HG03457 (cell line): ENCODE data around the gene UGT1A3.

Source experiments
- ATAC-seq: cut with Tn5 transposase; IDR thresholded peaks from one replicate; pipeline ENCODE4 v1.9.1; 2021; ENCODE audit warnings: moderate number of reproducible peaks; ENCODE audit not compliant: unreplicated experiment

Gene UGT1A3

DNA sequence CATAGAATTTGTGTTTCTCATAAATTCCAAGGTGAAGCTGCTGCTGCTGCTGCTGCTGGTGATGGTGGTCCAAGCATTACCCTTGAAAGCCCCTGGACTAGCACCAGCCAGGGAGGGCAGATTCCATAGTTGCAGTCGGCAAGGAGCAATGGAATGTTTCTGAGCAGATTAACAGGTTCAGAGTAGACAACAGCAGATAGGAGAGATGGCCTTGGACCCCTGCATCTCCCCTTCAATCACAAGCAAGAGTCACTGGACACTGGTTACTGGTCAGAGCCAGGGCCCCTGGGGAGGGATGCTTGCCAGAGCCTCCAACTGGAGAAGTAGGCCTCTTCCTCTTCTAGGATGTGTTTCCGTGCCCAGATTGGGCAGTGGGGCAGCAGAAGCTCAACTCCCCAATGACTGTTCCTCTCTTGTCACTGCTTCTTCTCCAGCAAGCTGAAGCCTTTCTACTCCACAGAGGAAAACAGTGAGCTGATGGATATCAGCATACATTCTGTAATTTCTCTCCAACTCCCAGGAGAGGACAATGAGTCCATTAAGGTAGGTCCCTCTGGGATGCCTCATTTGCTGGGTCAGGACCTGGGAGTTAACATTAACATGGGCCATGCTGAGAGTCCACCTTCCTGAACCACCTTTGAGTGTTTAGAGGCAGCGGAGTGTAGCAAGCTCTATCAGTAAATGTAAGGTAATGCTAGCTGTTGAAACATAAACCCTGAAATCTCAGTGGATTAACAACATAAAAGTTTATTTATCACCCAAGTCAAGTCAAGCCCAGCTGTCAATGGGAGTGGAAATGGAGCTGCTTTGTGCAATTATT lies 84.6 kb downstream of the UGT1A3 start:
- ATAC-seq, result no peak

DNA sequence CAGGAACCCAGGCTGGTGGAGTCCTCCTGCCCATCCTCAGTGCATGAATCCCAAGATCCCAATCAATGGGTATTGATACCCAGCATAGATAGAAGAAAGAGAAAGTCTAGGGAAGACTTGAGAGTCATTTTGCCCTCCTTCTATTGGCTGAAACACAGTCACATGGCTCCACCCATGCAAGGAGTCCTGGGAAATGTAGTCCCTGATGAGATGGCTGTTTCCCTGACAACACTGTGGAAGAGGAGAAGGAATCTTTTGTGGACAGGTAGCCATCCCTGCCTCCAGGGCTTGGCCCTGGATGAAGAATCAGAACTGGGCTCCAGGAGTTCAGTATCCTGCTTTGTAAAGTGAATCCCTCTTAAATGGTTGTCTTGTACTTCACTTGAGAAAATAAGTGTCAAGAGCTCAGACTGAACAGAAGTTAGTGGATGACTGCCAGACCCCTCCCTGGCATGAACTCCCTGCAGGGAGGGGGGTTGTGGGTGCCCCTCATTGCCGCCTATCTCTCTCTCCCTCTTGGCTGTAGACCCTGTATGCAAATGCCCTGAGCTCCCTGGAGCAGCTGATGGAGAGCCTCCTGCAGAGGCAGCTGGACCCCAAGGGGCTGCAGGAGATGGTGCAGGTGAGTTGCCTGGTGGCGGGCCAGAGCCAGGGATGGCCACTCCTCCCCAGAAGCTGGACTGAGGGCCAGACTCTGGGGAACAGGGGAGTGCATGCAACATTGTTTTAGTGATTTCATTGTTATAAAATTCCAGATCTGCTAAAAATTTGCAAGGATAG lies 85.4 kb downstream of the UGT1A3 start:
- no peak for ATAC-seq

DNA sequence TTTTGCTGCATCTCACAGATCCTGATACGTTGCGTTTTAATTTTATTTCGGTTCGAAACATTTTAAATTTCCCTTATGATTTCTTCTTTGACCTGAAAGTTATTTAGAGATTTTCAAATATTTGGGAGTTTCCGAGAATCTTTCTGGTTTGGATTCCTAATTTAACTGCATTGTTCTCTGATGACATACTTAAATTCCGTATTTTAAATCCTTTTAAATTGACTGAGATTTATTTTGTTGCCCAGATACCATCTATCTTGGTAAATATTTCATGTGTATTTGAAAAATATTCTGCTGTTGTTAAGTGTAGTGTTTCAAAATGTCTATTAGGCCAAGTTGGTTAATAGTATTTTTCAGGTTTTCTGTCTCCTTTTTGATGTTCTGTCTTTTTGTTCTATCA lies 87.0 kb downstream of the UGT1A3 start:
- ATAC-seq, result no peak

GRCh38 chr2:233816334-233816733 lies 87.5 kb downstream of the UGT1A3 start:
- no peak for ATAC-seq

DNA sequence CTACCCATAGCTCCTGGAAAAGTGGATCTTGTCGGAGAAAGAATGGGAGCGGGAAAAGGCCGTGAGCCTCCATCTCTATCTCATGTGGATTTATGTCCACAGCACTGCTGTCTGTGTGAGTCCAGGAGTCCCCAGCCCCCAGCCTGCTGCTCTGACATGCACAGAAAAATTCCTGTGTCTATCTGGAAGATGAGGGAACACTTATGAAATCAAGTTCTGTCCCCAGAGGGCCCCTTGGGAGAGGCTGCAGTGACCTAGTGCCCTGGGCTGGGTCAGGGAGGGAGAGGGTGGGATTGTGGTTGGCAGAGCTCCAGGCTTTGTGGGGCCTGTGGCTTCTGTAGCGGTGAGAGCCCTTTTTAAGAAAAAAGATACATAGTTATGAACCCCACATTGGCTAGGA lies 87.9 kb downstream of the UGT1A3 start:
- ATAC-seq, result no peak

GRCh38 chr2:233817361-233817911 lies 88.6 kb downstream of the UGT1A3 start:
- no peak for ATAC-seq

DNA sequence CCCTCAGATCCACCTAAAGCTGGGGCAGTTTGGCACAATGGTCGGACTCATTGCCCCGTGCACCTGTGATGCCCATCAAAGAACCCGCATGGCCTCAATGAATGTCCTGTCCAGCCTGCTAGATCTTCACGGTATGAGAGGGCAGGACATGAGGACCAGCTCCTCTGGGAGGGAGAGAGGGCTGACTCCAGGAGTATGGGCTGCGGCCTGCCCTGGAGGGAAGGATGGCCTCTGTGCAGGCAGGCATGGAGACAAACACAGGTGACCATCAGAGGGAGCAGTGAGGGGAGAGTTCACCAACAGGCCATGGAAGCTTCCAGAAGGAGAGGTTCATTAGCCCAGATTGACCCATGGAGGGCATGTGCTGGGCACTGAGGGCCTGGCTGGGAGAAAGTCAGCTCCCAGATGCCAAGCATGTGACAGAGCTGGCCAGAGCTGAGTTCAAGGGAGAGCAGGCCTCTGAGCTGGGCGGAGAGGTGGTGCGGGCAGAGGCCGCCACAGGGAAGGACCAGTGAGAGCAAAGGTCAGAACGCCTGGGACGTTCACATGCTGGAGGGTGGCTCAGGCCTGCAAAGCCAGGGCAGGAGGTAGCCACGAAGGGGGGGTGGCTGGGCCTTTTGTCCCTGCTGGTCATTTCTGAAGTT lies 89.3 kb downstream of the UGT1A3 start:
- no peak for ATAC-seq

- ATAC-seq, result no peak
These were observed 90.1 kb downstream of the UGT1A3 start for GRCh38 chr2:233818639-233819621.

GRCh38 chr2:233819884-233820773 lies 91.3 kb downstream of the UGT1A3 start:
- no peak for ATAC-seq

DNA sequence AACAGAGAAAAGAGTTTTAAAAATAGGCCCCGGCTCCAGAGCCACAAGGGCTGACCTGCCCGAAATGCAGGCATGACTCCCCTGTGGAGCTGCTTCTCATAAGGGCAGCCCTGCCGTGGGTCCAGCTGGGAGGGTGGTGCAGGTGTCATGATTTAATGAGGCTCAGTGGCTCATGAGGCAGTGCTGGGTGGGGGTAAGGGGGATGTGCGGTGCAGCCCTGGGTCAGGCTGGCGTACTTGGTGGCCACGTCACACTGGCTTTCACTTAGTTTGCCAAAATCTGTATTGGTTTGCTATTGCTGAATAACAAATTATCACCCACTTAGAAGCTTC lies 91.9 kb downstream of the UGT1A3 start:
- no peak for ATAC-seq

GRCh38 chr2:233821196-233821595 lies 92.4 kb downstream of the UGT1A3 start:
- no peak for ATAC-seq

DNA sequence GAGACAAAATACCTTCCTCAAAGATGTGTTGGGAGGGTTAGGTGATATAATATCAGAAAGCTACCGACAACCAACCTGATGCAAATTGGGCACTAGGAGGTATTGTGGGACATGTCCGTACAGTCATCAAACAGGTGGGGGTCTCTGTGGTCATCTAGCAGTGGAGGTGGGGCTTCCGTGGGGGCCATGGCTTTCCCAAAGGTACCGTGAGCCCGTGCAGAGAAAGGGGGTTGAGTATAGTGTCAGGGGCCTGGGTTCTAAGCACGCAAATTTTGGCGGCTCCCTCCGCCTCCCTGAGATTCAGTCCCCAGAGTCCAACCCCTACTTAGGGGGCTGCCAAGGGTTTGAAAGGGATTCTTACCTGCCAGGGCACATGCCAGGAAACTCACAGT lies 92.9 kb downstream of the UGT1A3 start:
- no peak for ATAC-seq

DNA sequence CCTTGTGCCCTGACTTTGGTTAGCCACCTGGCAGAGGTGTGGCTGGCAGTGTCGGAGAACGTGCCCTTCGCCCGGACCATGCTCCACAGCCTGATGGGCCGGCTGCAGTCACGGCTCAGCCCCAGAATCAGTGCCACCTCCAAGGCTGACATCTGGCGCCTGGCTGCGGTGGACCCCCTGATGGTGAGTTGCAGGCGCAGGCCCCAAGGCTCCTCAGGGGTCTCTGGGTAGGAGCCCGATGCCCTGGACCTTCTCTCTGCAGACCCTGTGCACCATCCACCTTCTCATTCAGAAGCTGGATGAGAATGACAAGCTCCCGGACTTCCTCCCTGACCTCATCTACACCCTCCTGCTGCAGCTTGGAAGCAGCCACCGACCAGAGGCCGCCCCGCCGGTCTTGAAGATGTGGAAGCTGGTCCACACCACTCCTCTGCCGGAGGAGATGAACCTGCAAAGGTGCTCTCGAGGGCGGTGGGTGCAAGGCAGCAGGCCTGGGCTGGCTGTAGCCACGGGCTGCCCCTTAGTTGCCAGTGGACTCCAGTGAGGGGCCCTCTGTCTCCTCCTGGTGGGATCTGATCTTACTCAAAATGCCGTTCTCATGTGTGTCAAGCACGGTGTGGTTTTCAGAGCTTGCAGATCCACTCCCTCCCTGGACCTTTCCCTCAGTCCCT lies 93.4 kb downstream of the UGT1A3 start:
- ATAC-seq, result no peak
